SK-N-SH treated with all-trans-retinoic acid at 6 μM for 48 hours (cell line): ENCODE measurements around the gene ARID5B.

Source experiments
- ATAC-seq: fragments of 200-7000 bp; cut with Tn5 transposase; 3 replicates; pipeline ENCODE4 v1.9.1; 2020; ENCODE audit warnings: mild to moderate bottlenecking, moderate library complexity
- ARNTL ChIP-seq: fragments of 450-650 bp; formaldehyde crosslinking; IDR thresholded peaks from 2 replicates; pipeline ENCODE4 v1.5.0; 2020; ENCODE audit warnings: low read depth, mild to moderate bottlenecking, moderate library complexity, borderline replicate concordance
- CREB5 ChIP-seq: fragments of 250-450 bp; sonication (Bioruptor Pico); IDR thresholded peaks from 2 replicates; pipeline ENCODE4 v1.5.1; 2020; ENCODE audit warnings: low read depth, mild to moderate bottlenecking, moderate library complexity
- CSRNP3 ChIP-seq: fragments of 250-450 bp; sonication (Bioruptor Pico); IDR thresholded peaks from 2 replicates; pipeline ENCODE4 v1.5.1; 2021; ENCODE audit warnings: mild to moderate bottlenecking, moderate library complexity
- ISL1 ChIP-seq: fragments of 250-450 bp; sonication (Bioruptor Pico); IDR thresholded peaks from 2 replicates; pipeline ENCODE4 v2.1.2; 2022; ENCODE audit warnings: mild to moderate bottlenecking, moderate library complexity
- OSR1 ChIP-seq: fragments of 250-450 bp; sonication (Bioruptor Pico); IDR thresholded peaks from 2 replicates; pipeline ENCODE4 v1.8.0; 2022; ENCODE audit warnings: moderate library complexity, mild to moderate bottlenecking, inconsistent platforms
- PATZ1 ChIP-seq: fragments of 250-450 bp; sonication (Bioruptor Pico); IDR thresholded peaks from 2 replicates; pipeline ENCODE4 v1.8.0; 2020; ENCODE audit warnings: mild to moderate bottlenecking, moderate library complexity, borderline replicate concordance
- SNAI2 ChIP-seq: fragments of 250-450 bp; sonication (Bioruptor Pico); IDR thresholded peaks from 2 replicates; pipeline ENCODE4 v1.5.0; 2020; ENCODE audit warnings: mild to moderate bottlenecking, moderate library complexity
- TCF4 ChIP-seq: fragments of 250-450 bp; sonication (Bioruptor Pico); IDR thresholded peaks from 2 replicates; pipeline ENCODE4 v1.8.0; 2021; ENCODE audit warnings: mild to moderate bottlenecking, moderate library complexity, borderline replicate concordance
- TOX ChIP-seq: fragments of 250-450 bp; sonication (Bioruptor Pico); IDR thresholded peaks from 2 replicates; pipeline ENCODE4 v1.8.0; 2021; ENCODE audit warnings: mild to moderate bottlenecking, moderate library complexity, borderline replicate concordance
- ZC3H10 ChIP-seq: fragments of 250-450 bp; sonication (Bioruptor Pico); IDR thresholded peaks from 2 replicates; pipeline ENCODE4 v1.5.1; 2021; ENCODE audit warnings: mild to moderate bottlenecking, moderate library complexity
- ZFP30 ChIP-seq: fragments of 450-650 bp; formaldehyde crosslinking; IDR thresholded peaks from 2 replicates; pipeline ENCODE4 v1.5.0; 2022; ENCODE audit warnings: mild to moderate bottlenecking, moderate library complexity
- ZNF565 ChIP-seq: fragments of 450-650 bp; formaldehyde crosslinking; conservative IDR thresholded peaks from 2 replicates; pipeline ENCODE4 v1.5.0; 2020; ENCODE audit warnings: low read depth, mild to moderate bottlenecking, moderate library complexity
- ZNF8 ChIP-seq: fragments of 450-650 bp; formaldehyde crosslinking; IDR thresholded peaks from 2 replicates; pipeline ENCODE4 v1.5.0; 2020; ENCODE audit warnings: mild to moderate bottlenecking, moderate library complexity
- TF ChIP-seq, protein P1 (sequence below): fragments of 250-450 bp; sonication (Bioruptor Pico); IDR thresholded peaks from 2 replicates; pipeline ENCODE4 v1.8.0; 2021; ENCODE audit warnings: low read depth, mild to moderate bottlenecking, moderate library complexity, borderline replicate concordance

The ARID5B gene

DNA sequence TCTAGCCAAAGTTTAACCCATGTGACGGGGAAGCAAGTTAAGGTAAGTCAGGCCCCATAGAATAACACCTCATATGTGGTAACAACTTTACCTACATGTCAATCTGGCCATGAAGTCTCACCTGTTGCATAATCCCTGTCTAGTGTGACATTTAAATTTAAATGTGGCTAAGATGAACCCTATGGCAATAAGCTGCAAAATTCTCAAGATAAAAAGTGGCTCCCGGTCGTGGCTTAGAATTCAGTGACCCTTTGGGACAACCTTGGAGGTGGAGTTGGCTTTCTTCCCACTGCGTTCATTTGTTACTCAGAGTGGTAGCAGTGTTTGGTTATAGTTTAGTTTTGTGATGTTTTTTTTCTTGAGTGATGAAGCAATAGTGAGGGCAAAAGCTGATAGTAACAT lies 90.6 kb downstream of the ARID5B start:
- TF ChIP-seq ZNF565 (CRISPR knock-in tag) (no peak), CREB5 (CRISPR knock-in tag) (no peak), TOX (CRISPR knock-in tag) (no peak), SNAI2 (CRISPR knock-in tag) (no peak), TCF4 (CRISPR knock-in tag) (no peak), ZNF8 (CRISPR knock-in tag) (no peak)
- ATAC-seq = no peak

DNA sequence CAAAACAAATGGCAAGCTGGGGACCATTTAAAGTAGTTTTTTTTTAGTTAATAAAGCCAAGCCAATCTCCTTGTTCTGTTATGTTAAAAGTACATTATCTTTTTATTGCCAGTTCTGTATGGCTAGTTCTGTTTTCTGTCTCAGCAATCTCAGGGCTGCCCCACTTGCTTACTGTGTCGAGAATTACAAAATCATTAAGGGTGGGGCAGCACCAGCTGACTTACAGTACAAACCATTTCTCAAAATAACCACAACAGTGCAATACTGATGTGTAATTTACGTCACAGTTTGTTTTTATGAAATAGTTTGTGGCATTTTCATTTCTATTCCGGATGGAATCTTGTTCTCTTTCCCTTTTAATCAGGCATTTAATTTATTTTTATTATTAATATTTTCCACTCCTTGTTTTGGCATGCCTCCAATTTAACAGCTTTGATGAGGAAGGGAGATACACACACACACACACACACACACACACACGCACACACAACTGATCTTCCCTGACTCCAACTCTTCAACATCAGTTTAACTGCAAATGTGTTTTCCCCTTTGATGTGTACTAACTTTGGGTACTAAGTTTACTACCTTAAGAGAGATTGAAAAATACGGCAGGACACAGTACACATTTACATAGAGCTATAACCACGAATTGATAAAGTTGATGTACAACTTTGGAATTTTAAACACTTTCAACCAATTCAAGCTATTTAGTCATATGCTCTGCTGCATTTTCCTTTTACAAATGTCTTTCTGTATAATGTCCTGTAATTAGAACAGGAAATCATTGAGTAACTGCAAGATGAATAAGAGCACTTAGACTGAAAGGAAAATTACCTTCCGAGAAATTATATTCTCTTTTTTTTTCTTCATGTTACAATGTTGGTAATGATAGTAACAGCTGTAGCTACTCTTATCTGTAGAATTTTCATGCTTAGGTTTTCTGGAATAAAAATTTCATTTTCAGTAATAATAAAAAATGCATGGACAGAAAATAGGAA lies 91.5 kb downstream of the ARID5B start:
- peak; percentile 78 for ATAC-seq
- TF ChIP-seq CSRNP3 (no peak; the same call in 1 of the 2 replicates), ISL1 (CRISPR knock-in tag) (peak; percentile 68), TCF4 (CRISPR knock-in tag) (peak; percentile 46), ZFP30 (CRISPR knock-in tag) (no peak), ZC3H10 (CRISPR knock-in tag) (peak; percentile 87), PATZ1 (peak; percentile 95), CREB5 (CRISPR knock-in tag) (peak; percentile 57; the same call in 1 of the 2 replicates), TOX (CRISPR knock-in tag) (peak; percentile 86; the same call in 1 of the 2 replicates)
- TF ChIP-seq, all 23 proteins: peak for 6

DNA sequence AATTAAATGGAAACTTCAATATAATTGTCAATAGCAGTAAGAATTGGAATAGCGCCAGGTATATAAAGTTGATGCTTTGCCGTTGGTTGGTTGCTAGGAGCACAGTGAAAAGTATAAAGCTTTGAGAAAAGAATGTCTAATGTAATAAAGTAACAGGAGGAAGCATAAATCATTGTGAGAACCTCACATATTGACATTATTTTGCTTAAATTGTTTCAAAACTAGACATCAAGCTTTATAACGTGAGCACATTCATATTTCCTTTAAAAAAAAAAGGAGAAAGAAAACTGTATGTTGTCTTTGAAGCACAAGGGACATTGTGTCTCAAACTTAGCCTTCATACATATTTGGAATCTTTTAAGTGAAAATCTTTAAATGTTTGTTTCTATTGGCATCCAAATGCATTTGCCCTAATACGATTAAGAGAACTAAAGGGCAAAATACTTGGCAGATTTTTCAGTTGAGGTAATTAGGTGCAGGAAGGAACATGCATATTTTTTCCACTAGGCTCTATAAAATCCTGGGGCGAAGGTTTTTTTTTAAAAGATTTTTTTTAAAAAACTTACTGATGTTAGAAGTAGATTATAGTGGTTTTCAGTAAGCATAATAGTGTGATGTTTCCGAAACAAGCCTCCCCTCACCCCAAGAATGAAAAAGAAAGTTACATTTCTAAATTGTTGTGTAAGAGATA lies 92.4 kb downstream of the ARID5B start:
- no peak for TF ChIP-seq OSR1 (CRISPR knock-in tag)
- TF ChIP-seq CSRNP3 = no peak
- TF ChIP-seq ISL1 (CRISPR knock-in tag) = peak; percentile 68
- TF ChIP-seq, protein P1, sequence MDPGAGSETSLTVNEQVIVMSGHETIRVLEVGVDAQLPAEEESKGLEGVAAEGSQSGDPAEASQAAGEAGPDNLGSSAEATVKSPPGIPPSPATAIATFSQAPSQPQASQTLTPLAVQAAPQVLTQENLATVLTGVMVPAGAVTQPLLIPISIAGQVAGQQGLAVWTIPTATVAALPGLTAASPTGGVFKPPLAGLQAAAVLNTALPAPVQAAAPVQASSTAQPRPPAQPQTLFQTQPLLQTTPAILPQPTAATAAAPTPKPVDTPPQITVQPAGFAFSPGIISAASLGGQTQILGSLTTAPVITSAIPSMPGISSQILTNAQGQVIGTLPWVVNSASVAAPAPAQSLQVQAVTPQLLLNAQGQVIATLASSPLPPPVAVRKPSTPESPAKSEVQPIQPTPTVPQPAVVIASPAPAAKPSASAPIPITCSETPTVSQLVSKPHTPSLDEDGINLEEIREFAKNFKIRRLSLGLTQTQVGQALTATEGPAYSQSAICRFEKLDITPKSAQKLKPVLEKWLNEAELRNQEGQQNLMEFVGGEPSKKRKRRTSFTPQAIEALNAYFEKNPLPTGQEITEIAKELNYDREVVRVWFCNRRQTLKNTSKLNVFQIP (CRISPR knock-in tag) = 0 out of 2 replicates have a peak, but pooled peaks have one; percentile 28
- TF ChIP-seq ZC3H10 (CRISPR knock-in tag) = peak; percentile 54; the same call in 1 of the 2 replicates
- TF ChIP-seq ARNTL (CRISPR knock-in tag) = no peak
- peak; percentile 69 for ATAC-seq
